SH-SY5Y (cell line): ENCODE measurements around the gene LENEP.

Experiments
- GATA2 ChIP-seq: IDR thresholded peaks from 2 replicates; pipeline ENCODE4 v1.6.1; 2011; ENCODE audit warnings: mild to moderate bottlenecking, low read depth, low read length
- GATA3 ChIP-seq: IDR thresholded peaks from 2 replicates; pipeline ENCODE4 v1.6.1; 2011; ENCODE audit warnings: low read depth, mild to moderate bottlenecking, low read length, moderate library complexity

Gene LENEP

DNA sequence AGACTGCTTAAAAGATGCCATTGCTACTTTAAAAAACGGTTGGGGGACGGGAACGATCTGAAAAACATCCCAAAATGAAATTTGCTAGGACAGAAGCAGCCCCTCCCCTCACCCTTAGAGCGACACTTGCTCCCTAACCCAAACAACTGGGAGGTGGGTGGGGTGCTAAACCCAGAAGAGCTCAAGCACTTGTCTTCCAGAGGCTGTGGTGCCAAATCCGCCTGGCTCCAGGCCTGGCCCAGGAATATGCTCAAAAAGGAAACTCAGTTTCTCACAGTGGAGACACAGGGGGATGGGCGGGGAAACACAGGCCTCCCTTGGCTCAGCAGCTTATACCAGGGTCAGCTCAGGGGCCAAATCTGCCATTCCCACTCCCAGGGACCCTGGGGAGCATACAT, 36.8 kb upstream of the LENEP start:
- TF ChIP-seq GATA2 (no peak), GATA3 (no peak)

DNA sequence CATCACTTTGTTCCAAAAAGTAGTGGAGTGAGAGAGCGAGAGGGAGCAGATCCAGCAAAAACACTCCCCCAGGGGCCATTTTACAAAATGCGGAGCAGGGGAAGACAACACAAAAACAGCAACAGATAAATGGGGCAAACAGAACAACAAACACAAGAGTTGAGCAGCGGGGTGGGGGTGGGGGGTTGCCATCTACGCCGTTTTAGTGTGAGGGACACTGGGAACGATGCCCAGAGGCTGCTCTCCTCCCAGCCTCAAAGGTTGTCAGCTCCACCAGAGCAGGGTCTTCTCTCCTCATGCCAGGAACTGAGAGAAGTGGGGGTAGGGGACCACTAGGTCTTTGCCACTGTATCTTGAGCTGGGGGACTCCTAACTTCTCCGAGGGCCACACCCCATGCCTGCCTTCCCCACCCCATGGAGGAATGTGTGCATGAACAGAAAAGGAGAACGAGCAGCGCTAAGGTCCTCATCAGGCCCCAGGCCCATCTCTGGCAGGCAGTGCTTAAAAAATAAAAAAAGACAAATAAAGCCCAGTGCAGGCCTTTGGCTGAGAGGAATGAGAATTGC, 36.2 kb upstream of the LENEP start:
- no peak for TF ChIP-seq GATA3
- no peak for TF ChIP-seq GATA2

GRCh38 chr1:154958036-154958435, 35.4 kb upstream of the LENEP start:
- TF ChIP-seq GATA2 (no peak), GATA3 (no peak)

DNA sequence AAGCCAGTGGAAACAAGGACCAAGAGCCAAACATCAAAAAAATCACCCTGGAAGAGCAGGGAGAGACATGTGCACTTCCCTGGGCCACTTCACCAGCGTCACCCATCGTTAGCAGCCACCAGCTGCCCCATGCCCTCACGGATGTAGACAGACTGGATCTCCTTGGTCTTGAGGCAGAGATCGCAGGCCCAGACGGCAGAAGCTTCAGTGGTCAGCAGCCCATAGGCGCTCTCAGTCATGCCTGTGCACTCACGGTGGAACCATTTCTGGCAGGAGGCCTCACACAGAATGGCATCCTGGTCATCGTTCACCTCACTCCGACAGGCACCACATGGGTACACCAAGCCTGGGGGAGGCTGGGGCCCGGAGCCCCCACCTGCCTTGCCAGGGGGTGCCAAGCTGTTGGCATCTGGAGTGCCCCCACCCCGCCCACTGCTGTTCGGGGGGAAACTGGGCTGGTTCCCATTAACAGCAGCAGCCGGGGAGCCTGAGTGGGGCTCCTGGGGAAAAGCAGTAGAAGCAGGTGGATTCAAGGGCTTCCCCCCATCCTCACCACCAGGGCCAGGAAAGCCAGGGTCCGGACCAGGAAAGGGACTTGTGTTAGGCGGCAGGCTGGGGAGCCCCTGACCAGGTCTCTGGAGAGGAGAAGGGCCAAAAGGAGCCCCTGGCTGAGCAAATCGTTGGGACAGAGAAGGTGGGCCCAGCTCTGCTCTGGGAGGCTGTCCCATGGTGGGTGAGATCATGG, 34.5 kb upstream of the LENEP start:
- no peak for TF ChIP-seq GATA3
- TF ChIP-seq GATA2, result no peak

GRCh38 chr1:154959426-154959780, 34.0 kb upstream of the LENEP start:
- no peak for TF ChIP-seq GATA3
- TF ChIP-seq GATA2, result no peak

DNA sequence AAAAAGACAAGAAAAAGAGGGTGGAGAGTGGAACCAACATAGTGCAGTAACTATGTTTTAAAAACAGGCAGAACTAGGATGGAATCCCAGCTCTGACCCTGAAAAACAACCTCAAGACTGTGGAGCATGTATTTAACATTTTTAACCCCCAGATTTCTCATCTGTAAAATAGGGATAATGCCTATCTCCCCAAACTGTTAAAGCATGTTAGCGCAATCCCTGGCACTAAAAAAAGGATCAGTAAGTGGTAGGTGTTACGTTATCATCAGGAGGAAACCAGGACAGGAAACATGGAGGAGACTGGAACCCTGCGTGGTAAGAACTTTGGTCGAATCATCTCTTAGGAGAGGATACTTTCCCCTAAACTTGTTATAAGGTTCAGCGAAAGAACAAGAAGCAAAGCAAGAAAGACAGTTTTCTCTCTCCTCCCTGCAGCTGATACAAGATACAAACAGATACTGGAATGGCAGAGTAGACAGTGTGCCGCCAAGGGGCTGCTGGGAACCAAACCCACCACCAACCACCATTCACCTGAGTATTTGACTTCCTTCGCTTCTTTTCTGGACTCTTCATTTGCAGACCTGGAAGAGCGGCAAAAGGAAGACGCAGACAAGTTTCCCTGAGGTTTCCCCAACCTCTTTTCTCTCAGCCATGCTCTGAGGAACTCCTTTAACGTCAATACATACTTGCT, 32.8 kb upstream of the LENEP start:
- TF ChIP-seq GATA3 (no peak), GATA2 (no peak)

GRCh38 chr1:154961207-154962155, 31.9 kb upstream of the LENEP start, which contains the start of gene PYGO2:
PYGO2 (minus strand) TSS chr1:154961782; CDS start chr1:154961576, 206 bp downstream.
- TF ChIP-seq GATA2 (no peak; the same call in 1 of the 2 replicates), GATA3 (no peak)

GRCh38 chr1:154962156-154962749, 31.1 kb upstream of the LENEP start:
- TF ChIP-seq GATA2, result no peak
- no peak for TF ChIP-seq GATA3

DNA sequence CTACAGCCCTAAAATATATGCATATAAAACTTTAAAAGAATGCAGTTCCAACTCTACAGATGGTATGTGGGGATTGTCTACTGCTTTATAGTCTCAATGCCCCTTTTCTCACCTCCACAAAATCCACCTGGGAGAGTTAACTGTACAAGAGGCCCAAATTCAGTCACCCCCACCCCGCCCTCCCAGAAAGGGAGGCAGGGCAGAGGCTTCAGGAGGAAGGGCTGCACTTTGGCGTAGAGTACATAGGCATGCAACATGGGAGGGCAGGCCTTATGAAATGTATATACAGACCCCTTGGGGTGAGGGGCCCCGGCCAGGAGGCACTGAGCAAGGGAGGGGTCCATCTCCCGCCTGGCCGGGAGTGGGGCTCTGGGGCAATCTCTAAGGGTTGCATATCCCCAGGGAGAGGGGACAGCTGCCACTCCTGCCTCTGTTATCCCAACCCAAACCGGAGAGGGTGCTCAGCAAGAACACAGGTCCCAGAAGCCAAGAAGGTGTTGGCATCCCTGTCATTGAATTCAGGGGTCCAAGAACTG, 30.5 kb upstream of the LENEP start:
- TF ChIP-seq GATA2, result no peak
- no peak for TF ChIP-seq GATA3

- TF ChIP-seq GATA2, result no peak
- TF ChIP-seq GATA3, result no peak
Measured at GRCh38 chr1:154963643-154964042, 29.7 kb upstream of the LENEP start.

DNA sequence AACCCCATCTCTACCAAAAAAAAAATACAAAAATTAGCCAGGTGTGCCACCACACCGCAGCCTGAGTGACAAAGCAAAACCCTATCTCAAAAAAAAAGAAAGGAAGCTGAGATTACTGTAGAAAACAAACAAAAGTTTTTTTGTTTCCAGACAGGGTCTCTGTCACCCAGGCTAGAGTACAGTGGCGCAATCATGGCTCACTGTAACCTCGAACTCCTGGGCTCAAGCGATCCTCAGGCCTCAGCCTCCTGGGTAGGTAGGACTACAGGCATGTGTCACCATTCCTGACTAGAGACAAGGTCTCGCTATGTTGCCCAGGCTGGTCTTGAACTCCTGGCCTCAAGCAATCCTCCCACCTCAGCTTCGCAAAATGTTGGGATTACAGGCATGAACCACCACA, 29.0 kb upstream of the LENEP start:
- no peak for TF ChIP-seq GATA3
- TF ChIP-seq GATA2, result no peak

DNA sequence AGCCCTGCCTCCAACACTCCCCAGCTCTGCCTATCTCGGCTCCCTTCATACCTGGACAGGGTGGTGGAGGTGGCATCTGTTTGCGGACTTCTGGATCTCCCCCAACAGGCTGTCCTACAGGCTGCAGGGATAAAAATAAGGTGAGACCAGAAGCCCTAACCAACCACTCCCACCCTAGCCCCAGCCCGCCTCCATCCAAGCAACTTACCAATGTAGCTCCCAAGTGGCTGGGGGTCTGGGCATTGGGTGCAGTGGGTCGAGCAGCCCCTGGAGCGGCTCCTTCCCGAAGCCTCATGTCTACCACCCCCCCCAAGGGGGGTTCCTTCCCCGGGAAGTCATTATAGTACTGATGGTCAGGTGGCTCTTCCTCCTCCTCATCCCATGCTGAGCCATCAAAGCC, 27.3 kb upstream of the LENEP start:
- TF ChIP-seq GATA3 (no peak), GATA2 (no peak)

DNA sequence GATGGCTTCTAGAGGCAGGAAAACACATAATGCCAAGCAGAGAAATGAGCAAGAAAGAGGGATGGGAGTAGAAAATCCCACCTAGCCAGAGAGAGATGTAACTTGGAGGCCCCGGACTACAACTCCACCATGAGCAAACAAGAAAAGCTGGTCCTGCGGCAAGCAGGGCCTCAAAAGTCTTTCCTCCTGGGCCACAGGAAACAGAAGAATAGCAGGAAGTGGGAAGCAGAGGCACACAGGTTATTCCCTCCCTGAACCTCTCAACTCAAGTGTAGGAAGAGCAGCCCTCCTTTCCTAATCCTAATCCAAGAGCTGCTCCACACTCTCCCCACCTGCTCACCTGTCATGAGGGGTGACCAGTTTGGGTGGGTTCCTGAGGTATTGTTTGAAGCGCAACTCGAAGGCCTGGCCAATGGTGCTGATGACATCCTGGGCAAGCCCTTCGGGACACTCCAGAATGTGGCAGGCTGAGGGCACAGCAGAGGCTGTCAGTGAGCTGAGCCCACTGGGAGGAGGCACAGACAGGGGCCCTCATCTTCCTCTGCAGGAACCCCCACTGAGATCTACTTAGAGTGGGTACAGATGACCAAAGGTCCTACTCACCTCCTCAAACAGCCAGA, 25.9 kb upstream of the LENEP start:
- no peak for TF ChIP-seq GATA3
- no peak for TF ChIP-seq GATA2

DNA sequence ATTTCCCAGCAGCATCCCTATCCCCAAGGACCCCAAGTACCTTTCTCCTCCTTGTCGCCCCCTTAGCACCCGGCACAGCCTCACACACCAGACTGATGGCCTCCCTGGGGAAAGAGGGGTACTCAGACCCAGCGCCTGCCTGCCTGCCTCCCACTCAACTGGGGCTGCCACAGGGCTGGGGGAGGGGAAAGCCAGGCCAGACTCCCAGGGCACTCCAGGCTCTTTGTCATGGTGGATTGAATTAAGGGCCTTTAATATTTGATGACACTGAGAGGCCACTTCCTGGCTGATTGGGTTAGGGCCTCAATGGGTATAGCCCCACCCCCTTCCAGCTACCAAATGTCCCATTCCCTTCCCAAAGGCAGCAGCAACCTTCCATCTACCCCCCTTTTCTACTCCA, 24.7 kb upstream of the LENEP start:
- no peak for TF ChIP-seq GATA2
- no peak for TF ChIP-seq GATA3
